Chondrocyte (in vitro differentiated cells): ENCODE results near the gene CDC42SE2. TPM values are rescaled to one million over a fixed set of nuclear protein-coding genes. Genes with fewer than 3 reads are reported as not detected.
"Not testable (repeated sequence)": the region's sequence is repeated elsewhere in the genome, so short reads cannot be mapped to it uniquely, and the experiment has no call there.

Source experiments
- DNase-seq: peaks from one replicate; pipeline ENCODE4 v3.0.0; 2021; ENCODE audit warnings: mixed read lengths, low spot score
- H3K27ac Mint-ChIP-seq: one replicate; pipeline ENCODE4 v1.8.0; 2021; ENCODE audit warnings: mild to moderate bottlenecking, moderate library complexity, mixed read lengths; ENCODE audit not compliant: unreplicated experiment
- H3K27me3 Mint-ChIP-seq: 2 replicates; pipeline ENCODE4 v1.8.0; 2021; ENCODE audit warnings: low read depth, mixed read lengths
- H3K36me3 Mint-ChIP-seq: 2 replicates; pipeline ENCODE4 v1.8.0; 2021; ENCODE audit warnings: low read depth, mixed read lengths
- H3K4me1 Mint-ChIP-seq: 2 replicates; pipeline ENCODE4 v1.8.0; 2021; ENCODE audit warnings: low read depth, mild to moderate bottlenecking, mixed read lengths
- H3K4me3 Mint-ChIP-seq: one replicate; pipeline ENCODE4 v1.8.0; 2021; ENCODE audit warnings: mild to moderate bottlenecking, moderate library complexity, mixed read lengths; ENCODE audit not compliant: unreplicated experiment
- H3K9me3 Mint-ChIP-seq: 2 replicates; pipeline ENCODE4 v1.8.0; 2021; ENCODE audit warnings: low read depth, mixed read lengths
- total RNA-seq: library from RNA; stranded (reverse); gene quantifications from 3 replicates; pipeline ENCODE4 v1.2.1, GENCODE V29; 2021
- TF ChIP-seq, protein P1 (sequence below): fragments of 200-600 bp; sonication (generic); IDR thresholded peaks from 2 replicates; pipeline ENCODE4 v1.5.0; 2021; ENCODE audit warnings: antibody characterized with exemption, mild to moderate bottlenecking, moderate library complexity

Gene CDC42SE2
- total RNA-seq, 1 donor from 2014 or later = 23.7 TPM

DNA sequence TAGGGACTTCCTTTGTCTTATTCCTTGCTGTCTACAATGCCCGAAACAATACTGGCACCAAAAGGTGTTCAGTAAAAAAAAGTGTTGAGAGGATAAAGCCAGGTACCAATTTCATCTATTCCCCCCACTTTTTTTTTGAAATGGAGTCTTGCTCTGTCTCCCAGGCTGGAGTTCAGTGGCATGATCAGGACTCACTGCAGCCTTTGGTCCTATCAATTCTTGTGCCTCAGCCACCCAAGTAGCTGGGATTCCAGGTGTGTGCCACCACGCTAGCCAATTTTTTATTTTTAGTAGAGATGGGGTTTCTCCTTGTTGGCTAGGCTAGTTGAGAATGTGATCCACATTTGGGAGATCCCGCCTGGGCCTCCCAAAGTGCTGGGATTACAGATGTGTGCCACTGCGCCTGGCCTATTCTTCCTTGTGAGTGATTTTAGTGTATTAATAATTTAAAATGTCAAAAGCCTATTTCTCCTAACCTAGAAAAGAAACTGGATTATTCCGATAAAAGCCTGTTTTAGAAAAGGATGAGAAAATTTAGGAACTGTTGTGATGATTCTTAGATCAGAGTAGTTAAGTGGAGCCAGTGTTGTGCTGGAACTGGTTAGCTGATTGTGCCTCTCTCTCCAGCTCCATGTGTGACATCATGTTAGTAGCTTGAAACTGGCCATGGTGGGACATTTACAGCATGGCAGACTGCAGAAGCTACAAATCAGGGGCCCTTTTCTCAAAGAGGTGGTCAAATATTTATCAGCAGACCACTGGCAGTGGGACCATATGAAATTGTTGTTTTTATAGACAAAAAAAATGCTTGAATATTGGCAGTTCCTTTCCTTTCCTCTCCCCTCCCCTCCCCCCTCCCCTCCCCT is 14.3 kb downstream of the CDC42SE2 start:
- H3K27me3 Mint-ChIP-seq = no peaks in the 10 kb centered on the region
- H3K27ac Mint-ChIP-seq = no peak overlapping the region

DNA sequence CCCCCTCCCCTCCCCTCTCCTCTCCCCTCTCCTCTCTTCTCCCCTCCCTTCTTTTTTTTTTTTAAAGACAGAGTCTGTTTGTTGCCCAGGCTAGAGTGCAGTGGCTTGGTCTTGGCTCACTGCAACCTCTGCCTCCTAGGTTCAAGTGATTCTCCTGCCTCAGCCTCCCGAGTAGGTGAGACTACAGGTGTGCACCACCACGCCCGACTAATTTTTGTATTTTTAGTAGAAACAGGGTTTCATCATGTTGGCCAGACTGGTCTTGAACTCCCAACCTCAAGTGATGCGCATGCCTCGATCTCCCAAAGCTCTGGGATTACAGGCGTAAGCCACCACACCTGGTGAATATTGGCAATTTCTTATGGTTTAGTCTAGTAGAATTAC is 14.9 kb downstream of the CDC42SE2 start:
- H3K9me3 Mint-ChIP-seq, H3K27me3 Mint-ChIP-seq, DNase-seq, H3K4me3 Mint-ChIP-seq, H3K36me3 Mint-ChIP-seq: not testable (repeated sequence)
- H3K27ac Mint-ChIP-seq = peak overlapping the region; percentile 54
- peaks cover 32% of the 10 kb centered on the region for H3K4me1 Mint-ChIP-seq

More for the DNA sequence above, 14.3 kb downstream of the CDC42SE2 start:
- H3K9me3 Mint-ChIP-seq = no peaks in the 10 kb centered on the region
- DNase-seq = no peak
- no peaks in the 10 kb centered on the region for H3K36me3 Mint-ChIP-seq
- peaks cover 30% of the 10 kb centered on the region for H3K4me1 Mint-ChIP-seq
- no peak overlapping the region for H3K4me3 Mint-ChIP-seq
- TF ChIP-seq, protein P1, sequence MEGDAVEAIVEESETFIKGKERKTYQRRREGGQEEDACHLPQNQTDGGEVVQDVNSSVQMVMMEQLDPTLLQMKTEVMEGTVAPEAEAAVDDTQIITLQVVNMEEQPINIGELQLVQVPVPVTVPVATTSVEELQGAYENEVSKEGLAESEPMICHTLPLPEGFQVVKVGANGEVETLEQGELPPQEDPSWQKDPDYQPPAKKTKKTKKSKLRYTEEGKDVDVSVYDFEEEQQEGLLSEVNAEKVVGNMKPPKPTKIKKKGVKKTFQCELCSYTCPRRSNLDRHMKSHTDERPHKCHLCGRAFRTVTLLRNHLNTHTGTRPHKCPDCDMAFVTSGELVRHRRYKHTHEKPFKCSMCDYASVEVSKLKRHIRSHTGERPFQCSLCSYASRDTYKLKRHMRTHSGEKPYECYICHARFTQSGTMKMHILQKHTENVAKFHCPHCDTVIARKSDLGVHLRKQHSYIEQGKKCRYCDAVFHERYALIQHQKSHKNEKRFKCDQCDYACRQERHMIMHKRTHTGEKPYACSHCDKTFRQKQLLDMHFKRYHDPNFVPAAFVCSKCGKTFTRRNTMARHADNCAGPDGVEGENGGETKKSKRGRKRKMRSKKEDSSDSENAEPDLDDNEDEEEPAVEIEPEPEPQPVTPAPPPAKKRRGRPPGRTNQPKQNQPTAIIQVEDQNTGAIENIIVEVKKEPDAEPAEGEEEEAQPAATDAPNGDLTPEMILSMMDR = no peak

DNA sequence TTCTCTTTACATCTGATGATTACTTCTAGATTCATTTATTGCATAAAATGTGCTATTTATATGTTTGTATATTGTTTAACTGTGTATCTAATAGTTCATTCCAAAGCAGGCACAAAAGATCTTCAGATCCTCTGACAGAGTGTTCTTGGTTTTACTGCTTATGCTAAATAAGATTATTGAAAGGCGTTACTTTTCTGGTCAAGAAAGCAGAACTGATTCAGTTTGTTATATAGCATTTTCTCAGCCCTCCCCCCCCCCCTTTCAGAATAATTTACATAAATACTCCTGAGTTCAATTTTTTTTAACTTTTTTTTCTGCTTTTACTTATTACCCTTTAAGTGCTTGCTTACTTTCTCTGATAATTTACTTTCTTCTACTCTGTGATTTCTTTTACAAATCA is 15.4 kb downstream of the CDC42SE2 start:
- no peaks in the 10 kb centered on the region for H3K27me3 Mint-ChIP-seq
- H3K27ac Mint-ChIP-seq = peak overlapping the region; percentile 63
- no peaks in the 10 kb centered on the region for H3K9me3 Mint-ChIP-seq
- TF ChIP-seq, protein P1 = no peak
- no peak for DNase-seq
- peaks cover 32% of the 10 kb centered on the region for H3K4me1 Mint-ChIP-seq
- H3K4me3 Mint-ChIP-seq = no peak overlapping the region
- H3K36me3 Mint-ChIP-seq = no peaks in the 10 kb centered on the region

DNA sequence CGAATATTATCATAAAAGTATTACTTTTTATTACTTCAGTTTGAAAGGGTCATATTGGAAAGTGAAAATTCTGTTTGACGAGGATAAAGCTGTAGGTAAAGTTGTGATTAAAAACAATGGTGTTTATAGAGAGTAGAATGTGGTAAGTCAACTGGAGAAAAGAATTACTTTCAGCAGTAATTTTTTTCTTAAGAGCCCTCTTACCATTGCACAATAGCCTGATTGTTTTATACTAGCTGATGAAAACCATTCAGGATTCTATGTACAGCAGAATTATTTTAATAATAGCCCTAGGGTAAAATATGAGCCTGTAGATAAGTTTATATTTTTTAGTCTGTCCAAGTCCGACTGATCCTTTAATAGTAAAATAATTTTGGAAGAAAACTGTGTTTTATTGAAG is 16.6 kb downstream of the CDC42SE2 start:
- TF ChIP-seq, protein P1 = no peak
- peaks cover 28% of the 10 kb centered on the region for H3K4me1 Mint-ChIP-seq
- H3K36me3 Mint-ChIP-seq = no peaks in the 10 kb centered on the region
- no peaks in the 10 kb centered on the region for H3K27me3 Mint-ChIP-seq
- no peaks in the 10 kb centered on the region for H3K9me3 Mint-ChIP-seq
- H3K4me3 Mint-ChIP-seq = no peak overlapping the region
- no peak for DNase-seq
- no peak overlapping the region for H3K27ac Mint-ChIP-seq

DNA sequence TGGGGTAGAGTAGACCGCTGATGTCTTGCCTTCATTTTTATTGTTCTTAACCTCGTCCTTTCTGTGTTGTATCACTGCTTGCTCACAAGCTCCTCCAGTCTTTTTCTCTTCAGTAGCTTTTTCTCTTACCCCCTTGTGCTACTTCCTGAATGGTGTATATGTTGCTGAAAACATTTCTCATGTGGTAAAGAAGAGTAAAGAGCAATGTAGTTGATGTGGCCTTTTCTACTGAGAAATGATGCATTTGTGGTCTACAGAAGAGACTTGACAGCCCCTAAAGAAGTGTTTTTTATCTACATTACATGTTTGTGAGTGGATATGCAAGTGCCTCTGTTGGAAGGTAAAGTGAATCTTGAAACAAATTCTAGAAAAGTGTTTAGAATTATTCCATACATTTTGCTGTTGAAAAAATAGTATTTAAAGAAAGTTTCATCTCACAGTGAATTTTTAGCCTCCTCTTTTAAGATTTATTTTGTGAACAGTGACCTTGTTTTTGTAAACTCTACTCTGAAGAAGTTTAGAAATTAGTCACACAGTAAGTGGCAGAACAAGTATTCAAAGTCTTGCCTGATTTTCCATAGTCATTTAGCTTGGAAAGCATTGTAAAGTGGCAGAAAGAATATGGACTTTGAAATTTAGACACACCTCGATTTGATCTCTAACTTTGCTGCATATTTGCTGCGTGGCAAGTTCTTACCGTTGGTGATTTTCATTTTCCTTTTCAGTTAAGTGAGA is 17.4 kb downstream of the CDC42SE2 start:
- Mint-ChIP-seq H3K4me3 (no peak overlapping the region), H3K27ac (peak overlapping the region; percentile 4), H3K27me3 (no peaks in the 10 kb centered on the region), H3K36me3 (no peaks in the 10 kb centered on the region), H3K4me1 (peaks cover 28% of the 10 kb centered on the region), H3K9me3 (no peaks in the 10 kb centered on the region)
- DNase-seq = no peak
- TF ChIP-seq, protein P1 = no peak
